Activated T-helper 2 cell treated with anti-CD3 and anti-CD28 coated beads, Interferon-gamma antibody, Interleukin-2, Interleukin-4, amounts not matched to agents 10 μg/mL and 5 μg/mL and 100 μg/mL, durations not matched to agents 14 hours and 24 hours and 36 hours (primary cell): ENCODE data around the gene LATS2. TPM values are rescaled to one million over a fixed set of nuclear protein-coding genes. Genes with fewer than 3 reads are reported as not detected.
A peak's percentile ranks its signal among the peaks of the same experiment; 100 is the strongest.

Source experiments
- DNase-seq: peaks from one replicate; pipeline ENCODE4 v3.0.0; 2021; ENCODE audit warnings: low spot score
- H3K27ac Mint-ChIP-seq: one replicate; pipeline ENCODE4 v1.8.0; 2021; ENCODE audit warnings: mixed read lengths
- H3K27me3 Mint-ChIP-seq: one replicate; pipeline ENCODE4 v1.8.0; 2021; ENCODE audit warnings: low read depth, mixed read lengths
- H3K36me3 Mint-ChIP-seq: one replicate; pipeline ENCODE4 v1.8.0; 2021; ENCODE audit warnings: low read depth, mixed read lengths
- H3K4me1 Mint-ChIP-seq: one replicate; pipeline ENCODE4 v1.8.0; 2021; ENCODE audit warnings: low read depth, mixed read lengths
- H3K4me3 Mint-ChIP-seq: one replicate; pipeline ENCODE4 v1.8.0; 2021; ENCODE audit warnings: low read depth, mild to moderate bottlenecking, moderate library complexity, mixed read lengths
- H3K9me3 Mint-ChIP-seq: one replicate; pipeline ENCODE4 v1.8.0; 2021; ENCODE audit warnings: mixed read lengths
- intact Hi-C: fragments of 100-400 bp; cut with micrococcal nuclease; formaldehyde crosslinking; loops from one replicate; pipeline ENCODE4 v1.15.1; 2023
- total RNA-seq: library from RNA; stranded (reverse); gene quantifications from 2 replicates; pipeline ENCODE4 v1.2.3, GENCODE V29; 2022

Gene LATS2
- total RNA-seq: 2.6 and 2.7 TPM in 2 replicates

GRCh38 chr13:21061029-21061763 is at the start of gene LATS2:
TSS of gene LATS2 (minus strand) at chr13:21061586. CDS start at chr13:21046026, 15,560 bp downstream.
- peaks cover 4% of the 10 kb centered on the region for H3K4me1 Mint-ChIP-seq
- no peak within 1 kb of the TSS for H3K27ac Mint-ChIP-seq
- H3K36me3 Mint-ChIP-seq: no peaks in the 10 kb centered on the region
- intact Hi-C loops: loop anchor here (2.0 kb wide), 2 partner anchors 14 to 116 kb away; partner anchors contain the start of genes MRPL57 and SKA3
- peaks cover 39% of the 10 kb centered on the region for H3K27me3 Mint-ChIP-seq
- no peaks in the 10 kb centered on the region for H3K9me3 Mint-ChIP-seq
- H3K4me3 Mint-ChIP-seq: peak within 1 kb of the TSS; percentile 80
- peak; percentile 49 for DNase-seq

GRCh38 chr13:21109168-21109567 is 47.8 kb upstream of the LATS2 start:
- Mint-ChIP-seq H3K9me3 (no peaks in the 10 kb centered on the region), H3K27me3 (no peaks in the 10 kb centered on the region), H3K4me3 (no peak overlapping the region), H3K4me1 (no peaks in the 10 kb centered on the region), H3K36me3 (no peaks in the 10 kb centered on the region), H3K27ac (no peak overlapping the region)
- no peak for DNase-seq
- intact Hi-C loops: no loop called here

- Mint-ChIP-seq H3K36me3 (no peaks in the 10 kb centered on the region), H3K27me3 (no peaks in the 10 kb centered on the region), H3K4me3 (no peak overlapping the region), H3K27ac (no peak overlapping the region), H3K9me3 (no peaks in the 10 kb centered on the region), H3K4me1 (no peaks in the 10 kb centered on the region)
- intact Hi-C loops: no loop called here
- no peak for DNase-seq
Measured at GRCh38 chr13:21106089-21106488, 44.7 kb upstream of the LATS2 start.

GRCh38 chr13:21104199-21105019 is 43.0 kb upstream of the LATS2 start:
- intact Hi-C loops: no loop called here
- DNase-seq: no peak
- H3K4me1 Mint-ChIP-seq: no peaks in the 10 kb centered on the region
- no peaks in the 10 kb centered on the region for H3K27me3 Mint-ChIP-seq
- no peaks in the 10 kb centered on the region for H3K36me3 Mint-ChIP-seq
- H3K9me3 Mint-ChIP-seq: no peaks in the 10 kb centered on the region
- H3K27ac Mint-ChIP-seq: no peak overlapping the region
- no peak overlapping the region for H3K4me3 Mint-ChIP-seq

GRCh38 chr13:21101865-21102576 is 40.6 kb upstream of the LATS2 start:
- Mint-ChIP-seq H3K4me1 (no peaks in the 10 kb centered on the region), H3K27me3 (peaks cover 2% of the 10 kb centered on the region), H3K4me3 (no peak overlapping the region), H3K9me3 (no peaks in the 10 kb centered on the region), H3K36me3 (no peaks in the 10 kb centered on the region), H3K27ac (no peak overlapping the region)
- intact Hi-C loops: no loop called here
- no peak for DNase-seq

- Mint-ChIP-seq H3K4me1 (no peaks in the 10 kb centered on the region), H3K36me3 (no peaks in the 10 kb centered on the region), H3K27ac (no peak overlapping the region), H3K27me3 (peaks cover 2% of the 10 kb centered on the region), H3K9me3 (no peaks in the 10 kb centered on the region), H3K4me3 (no peak overlapping the region)
- no peak for DNase-seq
- intact Hi-C loops: no loop called here
Measured at GRCh38 chr13:21100994-21101757, 39.8 kb upstream of the LATS2 start.

- no peak overlapping the region for H3K27ac Mint-ChIP-seq
- H3K27me3 Mint-ChIP-seq: peaks cover 2% of the 10 kb centered on the region
- no peaks in the 10 kb centered on the region for H3K36me3 Mint-ChIP-seq
- DNase-seq: no peak
- no peak overlapping the region for H3K4me3 Mint-ChIP-seq
- H3K4me1 Mint-ChIP-seq: no peaks in the 10 kb centered on the region
- intact Hi-C loops: no loop called here
- H3K9me3 Mint-ChIP-seq: no peaks in the 10 kb centered on the region
Measured at GRCh38 chr13:21100211-21100610, 38.8 kb upstream of the LATS2 start.

GRCh38 chr13:21095311-21095710 is 33.9 kb upstream of the LATS2 start:
- Mint-ChIP-seq H3K36me3 (no peaks in the 10 kb centered on the region), H3K27me3 (peaks cover 2% of the 10 kb centered on the region), H3K27ac (no peak overlapping the region), H3K4me3 (no peak overlapping the region), H3K4me1 (no peaks in the 10 kb centered on the region), H3K9me3 (no peaks in the 10 kb centered on the region)
- intact Hi-C loops: no loop called here
- no peak for DNase-seq

GRCh38 chr13:21089830-21090229 is 28.4 kb upstream of the LATS2 start:
- intact Hi-C loops: no loop called here
- Mint-ChIP-seq H3K27ac (no peak overlapping the region), H3K9me3 (no peaks in the 10 kb centered on the region), H3K27me3 (peaks cover 18% of the 10 kb centered on the region), H3K4me1 (peaks cover 2% of the 10 kb centered on the region), H3K36me3 (no peaks in the 10 kb centered on the region), H3K4me3 (no peak overlapping the region)
- DNase-seq: no peak

- Mint-ChIP-seq H3K4me1 (peaks cover 2% of the 10 kb centered on the region), H3K4me3 (no peak overlapping the region)
Measured at GRCh38 chr13:21088534-21088933, 27.1 kb upstream of the LATS2 start.

GRCh38 chr13:21086929-21087328 is 25.5 kb upstream of the LATS2 start:
- H3K27ac Mint-ChIP-seq: no peak overlapping the region
- intact Hi-C loops: no loop called here
- no peak overlapping the region for H3K4me3 Mint-ChIP-seq
- H3K4me1 Mint-ChIP-seq: peaks cover 2% of the 10 kb centered on the region
- DNase-seq: no peak
- no peaks in the 10 kb centered on the region for H3K9me3 Mint-ChIP-seq
- H3K36me3 Mint-ChIP-seq: no peaks in the 10 kb centered on the region
- peaks cover 20% of the 10 kb centered on the region for H3K27me3 Mint-ChIP-seq

More at GRCh38 chr13:21088534-21088933, 27.1 kb upstream of the LATS2 start:
- H3K36me3 Mint-ChIP-seq: no peaks in the 10 kb centered on the region
- H3K27ac Mint-ChIP-seq: no peak overlapping the region
- intact Hi-C loops: no loop called here
- H3K9me3 Mint-ChIP-seq: no peaks in the 10 kb centered on the region
- no peak for DNase-seq
- peaks cover 20% of the 10 kb centered on the region for H3K27me3 Mint-ChIP-seq

- no peak overlapping the region for H3K4me3 Mint-ChIP-seq
- H3K27me3 Mint-ChIP-seq: peaks cover 37% of the 10 kb centered on the region
- no peaks in the 10 kb centered on the region for H3K4me1 Mint-ChIP-seq
- intact Hi-C loops: no loop called here
- no peaks in the 10 kb centered on the region for H3K36me3 Mint-ChIP-seq
- no peaks in the 10 kb centered on the region for H3K9me3 Mint-ChIP-seq
- no peak for DNase-seq
- H3K27ac Mint-ChIP-seq: no peak overlapping the region
Measured at GRCh38 chr13:21081926-21082325, 20.5 kb upstream of the LATS2 start.
